ENCODE results near the gene BMP6. TPM values are rescaled to one million over a fixed set of nuclear protein-coding genes. Genes with fewer than 3 reads are reported as not detected.
"Not testable (repeated sequence)": the region's sequence is repeated elsewhere in the genome, so short reads cannot be mapped to it uniquely, and the experiment has no call there.

Gene BMP6
- total RNA-seq, 1 experiment from 2014 or later, result 13.6 TPM

- intact Hi-C loops (cut with micrococcal nuclease; ENCODE audit: unreplicated experiment), result no loop called here
- in situ Hi-C loops (cut with HindIII; ENCODE audit: low pct_unique_long_range_greater_than_20kb, low sequenced_read_pairs), result no loop called here
These were observed 165.4 kb downstream of the BMP6 start for GRCh38 chr6:7891078-7891872.

GRCh38 chr6:7892367-7892766, 166.5 kb downstream of the BMP6 start:
- DNase-seq (ENCODE audit: low read depth, low spot score); BruUV-seq (replicated peaks); CTCF ChIA-PET; intact Hi-C loops (cut with micrococcal nuclease; ENCODE audit: unreplicated experiment); H3K27me3 ChIP-seq (ENCODE audit: control insufficient read depth, insufficient read depth, low read length); H3K9me3 ChIP-seq (ENCODE audit: control insufficient read depth, insufficient read depth, low read depth, low read length); ATAC-seq; POLR2A ChIA-PET; in situ Hi-C loops (cut with HindIII; ENCODE audit: low pct_unique_long_range_greater_than_20kb, low sequenced_read_pairs); H3K27ac ChIP-seq (ENCODE audit: low read length); H3K4me3 ChIP-seq (ENCODE audit: low read depth in 2 of 2, low read length in 2 of 2); H3K4me1 ChIP-seq (ENCODE audit: control insufficient read depth, insufficient read depth, low read length): not testable (repeated sequence)
- peaks cover 24% of the 10 kb centered on the region for H3K36me3 ChIP-seq (ENCODE audit: control insufficient read depth, insufficient read depth, low read length)

More at GRCh38 chr6:7891078-7891872, 165.4 kb downstream of the BMP6 start:
- no peak overlapping the region for H3K4me3 ChIP-seq (ENCODE audit: low read depth in 2 of 2, low read length in 2 of 2)
- H3K4me1 ChIP-seq (ENCODE audit: control insufficient read depth, insufficient read depth, low read length), result no peaks in the 10 kb centered on the region
- no TSS peak for BruUV-seq (replicated peaks)
- CTCF ChIA-PET, result no interaction called here
- DNase-seq (ENCODE audit: low read depth, low spot score), result no peak
- TF ChIP-seq POLR2AphosphoS5 (IDR thresholded peaks at IDR 0.05; ENCODE audit: low read depth, low read length) (no peak), REST (IDR thresholded peaks at IDR 0.05; ENCODE audit: insufficient read depth in 1 of 2, low read depth in 2 of 2, low read length in 1 of 2) (no peak), CTCF (IDR thresholded peaks at IDR 0.05) (no peak), TCF7L2 (IDR thresholded peaks at IDR 0.05; ENCODE audit: low read depth, low read length) (no peak), SIN3A (IDR thresholded peaks at IDR 0.05; ENCODE audit: borderline replicate concordance, insufficient read depth, low read depth, low read length) (no peak)
- H3K9me3 ChIP-seq (ENCODE audit: control insufficient read depth, insufficient read depth, low read depth, low read length), result no peaks in the 10 kb centered on the region
- H3K27me3 ChIP-seq (ENCODE audit: control insufficient read depth, insufficient read depth, low read length), result no peaks in the 10 kb centered on the region
- H3K27ac ChIP-seq (ENCODE audit: low read length), result no peak overlapping the region
- ATAC-seq, result no peak
- peaks cover 18% of the 10 kb centered on the region for H3K36me3 ChIP-seq (ENCODE audit: control insufficient read depth, insufficient read depth, low read length)
- POLR2A ChIA-PET, result no interaction called here

GRCh38 chr6:7893342-7893741, 167.4 kb downstream of the BMP6 start:
- DNase-seq (ENCODE audit: low read depth, low spot score) (no peak), ATAC-seq (no peak)
- no peaks in the 10 kb centered on the region for H3K9me3 ChIP-seq (ENCODE audit: control insufficient read depth, insufficient read depth, low read depth, low read length)
- no peak overlapping the region for H3K27ac ChIP-seq (ENCODE audit: low read length)
- TF ChIP-seq POLR2AphosphoS5 (IDR thresholded peaks at IDR 0.05; ENCODE audit: low read depth, low read length) (no peak), TCF7L2 (IDR thresholded peaks at IDR 0.05; ENCODE audit: low read depth, low read length) (no peak), SIN3A (IDR thresholded peaks at IDR 0.05; ENCODE audit: borderline replicate concordance, insufficient read depth, low read depth, low read length) (no peak), CTCF (IDR thresholded peaks at IDR 0.05) (no peak)
- H3K4me3 ChIP-seq (ENCODE audit: low read depth in 2 of 2, low read length in 2 of 2), result no peak overlapping the region
- no peaks in the 10 kb centered on the region for H3K27me3 ChIP-seq (ENCODE audit: control insufficient read depth, insufficient read depth, low read length)
- H3K36me3 ChIP-seq (ENCODE audit: control insufficient read depth, insufficient read depth, low read length), result peaks cover 25% of the 10 kb centered on the region
- no TSS peak for BruUV-seq (replicated peaks)
- intact Hi-C loops (cut with micrococcal nuclease; ENCODE audit: unreplicated experiment), result no loop called here
- ChIA-PET POLR2A (interaction anchor here (0.6 kb wide), 1 partner anchor 168 kb away, joined by 3 read pairs; no protein-coding TSS in a partner anchor), CTCF (no interaction called here)
- H3K4me1 ChIP-seq (ENCODE audit: control insufficient read depth, insufficient read depth, low read length), result no peaks in the 10 kb centered on the region
- in situ Hi-C loops (cut with HindIII; ENCODE audit: low pct_unique_long_range_greater_than_20kb, low sequenced_read_pairs), result no loop called here
